ENCODE data around the gene NEU2.

- no peak for TF ChIP-seq CTCF (IDR thresholded peaks at IDR 0.05)
- no peak for TF ChIP-seq POLR2A (IDR thresholded peaks at IDR 0.05)
Observed at GRCh38 chr2:233062451-233062850, 30.0 kb downstream of the NEU2 start.

Measured in upper lobe of left lung (tissue), 4 donors.